ENCODE results near the gene DDX46.

GRCh38 chr5:134794819-134795218 is 36.2 kb downstream of the DDX46 start:
- TF ChIP-seq CTCF (IDR thresholded peaks at IDR 0.05 in 2 of 3, conservative IDR thresholded peaks at IDR 0.05 in 1 of 3; ENCODE audit: borderline replicate concordance in 1 of 3, insufficient read depth in 1 of 3, low read depth in 2 of 3, low read length in 2 of 3) (no peak), CBX3 (IDR thresholded peaks at IDR 0.05; ENCODE audit: low read depth) (no peak), EZH2 (IDR thresholded peaks at IDR 0.05) (no peak), POLR2AphosphoS5 (IDR thresholded peaks at IDR 0.05; ENCODE audit: low read depth, low read length) (no peak), EZH2phosphoT487 (IDR thresholded peaks at IDR 0.05; ENCODE audit: borderline replicate concordance) (no peak), POLR2A (IDR thresholded peaks at IDR 0.05; ENCODE audit: borderline replicate concordance, extremely low read depth, insufficient read depth, insufficient read length) (no peak), JUND (IDR thresholded peaks at IDR 0.05) (no peak), MAX (IDR thresholded peaks at IDR 0.05) (no peak), ATF3 (IDR thresholded peaks at IDR 0.05) (no peak), REST (IDR thresholded peaks at IDR 0.05; ENCODE audit: low read depth) (no peak), SP1 (IDR thresholded peaks at IDR 0.05; ENCODE audit: low read depth) (no peak), ZNF274 (IDR thresholded peaks at IDR 0.05; ENCODE audit: low read depth, low read length) (no peak)

All from HCT116 (cell line).